Lung microvascular endothelial cell (primary cell): ENCODE measurements around the gene P2RY14. TPM values are rescaled to one million over a fixed set of nuclear protein-coding genes. Genes with fewer than 3 reads are reported as not detected.

Experiments used
- DNase-seq, 2 donors: peaks; one replicate each; pipeline versions ENCODE4 v3.0.0 to v3.0.0-alpha.2; 2010; ENCODE audit warnings: low read depth in 2 of 2
- total RNA-seq: library from RNA; depleted of rRNA; stranded (reverse); fragments of >200 nt; gene quantifications from 2 replicates; pipeline ENCODE4 v1.2.1, GENCODE V29; 2014

P2RY14 gene
- not detected in 2 replicates for total RNA-seq

- DNase-seq: no peak
These were observed at the start of gene P2RY14 for GRCh38 chr3:151278230-151278629. Gene P2RY14, minus strand, starts transcription at chr3:151278542. Its CDS starts 64,226 bp downstream, at chr3:151214316.

GRCh38 chr3:151327571-151328198 is 49.3 kb upstream of the P2RY14 start:
- DNase-seq: peak; percentile 9 to 14

- no peak for DNase-seq
These were observed 44.2 kb upstream of the P2RY14 start for GRCh38 chr3:151322511-151322910.

GRCh38 chr3:151321526-151321925 is 43.2 kb upstream of the P2RY14 start:
- DNase-seq: no peak

GRCh38 chr3:151320131-151320530 is 41.8 kb upstream of the P2RY14 start:
- DNase-seq: no peak

- DNase-seq: no peak
These were observed 41.3 kb upstream of the P2RY14 start for GRCh38 chr3:151319628-151320027.

GRCh38 chr3:151318991-151319390 is 40.6 kb upstream of the P2RY14 start:
- no peak for DNase-seq

GRCh38 chr3:151318313-151318712 is 40.0 kb upstream of the P2RY14 start:
- DNase-seq: no peak

- DNase-seq: peak in 1 of 2 donors; percentile 40
These were observed 38.1 kb upstream of the P2RY14 start, which contains the start of gene GPR87 for GRCh38 chr3:151316267-151316991. Gene GPR87, minus strand, starts transcription at chr3:151316820. Its CDS starts 16,720 bp downstream, at chr3:151300100.

GRCh38 chr3:151315846-151316245 is 37.5 kb upstream of the P2RY14 start:
- no peak for DNase-seq

GRCh38 chr3:151315136-151315535 is 36.8 kb upstream of the P2RY14 start:
- DNase-seq: no peak

GRCh38 chr3:151314593-151314992 is 36.3 kb upstream of the P2RY14 start:
- no peak for DNase-seq

- DNase-seq: no peak
These were observed 35.8 kb upstream of the P2RY14 start for GRCh38 chr3:151314137-151314536.

GRCh38 chr3:151312972-151313371 is 34.6 kb upstream of the P2RY14 start:
- DNase-seq: no peak

GRCh38 chr3:151309566-151309965 is 31.2 kb upstream of the P2RY14 start:
- DNase-seq: no peak

- DNase-seq: no peak
These were observed 29.5 kb upstream of the P2RY14 start for GRCh38 chr3:151307583-151308488.

GRCh38 chr3:151307131-151307530 is 28.8 kb upstream of the P2RY14 start:
- DNase-seq: no peak

GRCh38 chr3:151306168-151306810 is 27.9 kb upstream of the P2RY14 start:
- DNase-seq: no peak

GRCh38 chr3:151305775-151306151 is 27.4 kb upstream of the P2RY14 start:
- no peak for DNase-seq

- DNase-seq: peak in 1 of 2 donors; percentile 59
These were observed 26.9 kb upstream of the P2RY14 start for GRCh38 chr3:151305060-151305774.

GRCh38 chr3:151303751-151304150 is 25.4 kb upstream of the P2RY14 start:
- DNase-seq: no peak
